Liver (tissue), 9 donors: ENCODE data around the gene RAB5IF. TPM values are rescaled to one million over a fixed set of nuclear protein-coding genes. Genes with fewer than 3 reads are reported as not detected.
A peak's percentile ranks its signal among the peaks of the same experiment; 100 is the strongest.

ENCODE experiments used
- DNase-seq: peaks from one replicate; pipeline ENCODE4 v3.0.0-alpha.2; 2017; ENCODE audit warnings: low spot score
- H3K27ac ChIP-seq, 2 donors: one replicate each; pipeline ENCODE4 v1.7.0; 2013; ENCODE audit warnings: inconsistent platforms in 2 of 2, low read length in 2 of 2, control low read depth in 1 of 2, low read depth in 1 of 2, mild to moderate bottlenecking in 1 of 2
- H3K27me3 ChIP-seq, 4 donors: one replicate each; pipeline versions ENCODE4 v1.6.1 to v1.7.0; 2013; ENCODE audit warnings: low read length in 3 of 4, inconsistent platforms in 1 of 4, mild to moderate bottlenecking in 1 of 4, moderate library complexity in 1 of 4; ENCODE audit not compliant: control insufficient read depth in 4 of 4, insufficient read depth in 4 of 4
- H3K36me3 ChIP-seq, 4 donors: one replicate each; pipeline versions ENCODE4 v1.6.1 to v1.7.0; 2013; ENCODE audit warnings: low read length in 3 of 4, mild to moderate bottlenecking in 3 of 4, low read depth in 1 of 4, moderate library complexity in 1 of 4; ENCODE audit not compliant: control insufficient read depth in 4 of 4, insufficient read depth in 3 of 4
- H3K4me1 ChIP-seq, 4 donors: one replicate each; pipeline versions ENCODE4 v1.6.1 to v1.7.0; 2013; ENCODE audit warnings: low read length in 3 of 4, mild to moderate bottlenecking in 3 of 4, moderate library complexity in 1 of 4; ENCODE audit not compliant: control insufficient read depth in 4 of 4, insufficient read depth in 4 of 4
- H3K4me3 ChIP-seq, 3 donors: one replicate each; pipeline versions ENCODE4 v1.6.1 to v1.7.0; 2013; ENCODE audit warnings: low read length in 3 of 3, control low read depth in 1 of 3, low read depth in 1 of 3, mild to moderate bottlenecking in 1 of 3
- H3K9ac ChIP-seq, 2 donors: one replicate each; pipeline ENCODE4 v1.7.0; 2013; ENCODE audit warnings: low read length in 2 of 2, mild to moderate bottlenecking in 2 of 2, moderate library complexity in 2 of 2, control low read depth in 1 of 2, low read depth in 1 of 2
- H3K9me3 ChIP-seq, 4 donors: one replicate each; pipeline versions ENCODE4 v1.6.1 to v1.7.0; 2013; ENCODE audit warnings: low read length in 3 of 4; ENCODE audit not compliant: control insufficient read depth in 4 of 4
- EGR1 ChIP-seq, 2 donors: IDR thresholded peaks; 2 replicates each; pipeline ENCODE4 v1.6.1; 2016 to 2018; ENCODE audit warnings: antibody characterized with exemption in 2 of 2, low read depth in 2 of 2
- FOXA1 ChIP-seq: IDR thresholded peaks from 2 replicates; pipeline ENCODE4 v1.6.1; 2016; ENCODE audit warnings: antibody characterized with exemption
- FOXA2 ChIP-seq: IDR thresholded peaks from 2 replicates; pipeline ENCODE4 v1.6.1; 2016; ENCODE audit warnings: antibody characterized with exemption
- GABPA ChIP-seq, 2 donors: IDR thresholded peaks in 1 of 2; conservative IDR thresholded peaks in 1 of 2; 2 replicates each; pipeline ENCODE4 v1.6.1; 2016; ENCODE audit warnings: antibody characterized with exemption in 2 of 2, mild to moderate bottlenecking in 1 of 2, moderate library complexity in 1 of 2
- HNF4A ChIP-seq, 2 donors: conservative IDR thresholded peaks; 2 replicates each; pipeline ENCODE4 v1.6.1; 2016; ENCODE audit warnings: antibody characterized with exemption in 2 of 2, mild to moderate bottlenecking in 2 of 2
- HNF4G ChIP-seq: IDR thresholded peaks from 2 replicates; pipeline ENCODE4 v1.6.1; 2016; ENCODE audit warnings: antibody characterized with exemption
- JUND ChIP-seq, 2 donors: IDR thresholded peaks; 2 replicates each; pipeline ENCODE4 v1.6.1; 2016; ENCODE audit warnings: antibody characterized with exemption in 2 of 2
- MAX ChIP-seq: IDR thresholded peaks from 2 replicates; pipeline ENCODE4 v1.6.1; 2016; ENCODE audit warnings: antibody characterized with exemption
- NR2F2 ChIP-seq: IDR thresholded peaks from 2 replicates; pipeline ENCODE4 v1.6.1; 2016; ENCODE audit warnings: antibody characterized with exemption
- RAD21 ChIP-seq, 2 donors: IDR thresholded peaks; 2 replicates each; pipeline ENCODE4 v1.6.1; 2016; ENCODE audit warnings: antibody characterized with exemption in 2 of 2, mild to moderate bottlenecking in 2 of 2
- RXRA ChIP-seq, 2 donors: IDR thresholded peaks; 2 replicates each; pipeline ENCODE4 v1.6.1; 2017 to 2018; ENCODE audit warnings: antibody characterized with exemption in 2 of 2, mild to moderate bottlenecking in 1 of 2
- SP1 ChIP-seq: IDR thresholded peaks from 2 replicates; pipeline ENCODE4 v1.6.1; 2018; ENCODE audit warnings: antibody characterized with exemption, mild to moderate bottlenecking
- TAF1 ChIP-seq: conservative IDR thresholded peaks from 2 replicates; pipeline ENCODE4 v1.6.1; 2016; ENCODE audit warnings: antibody characterized with exemption, mild to moderate bottlenecking
- YY1 ChIP-seq: IDR thresholded peaks from 2 replicates; pipeline ENCODE4 v1.6.1; 2016; ENCODE audit warnings: antibody characterized with exemption, mild to moderate bottlenecking
- WGBS: extraction: QIAGEN DNeasy Blood & Tissue Kit; methylation state at CpG from one replicate; pipeline ENCODE4 v1.1.7; 2013; 5-methylcytosine and 5-hydroxymethylcytosine counted together
- polyA plus RNA-seq, 2 donors: library from polyadenylated mRNA; stranded (reverse) in 1 of 2; unstranded in 1 of 2; fragments of 200-250 nt in 1 of 2; fragments of >200 nt in 1 of 2; fragmentation: Nextera tagmentation in 1 of 2; extraction: Ambion mirVana in 1 of 2; gene quantifications; one replicate each; pipeline versions ENCODE4 v1.2.1 to v1.2.3, GENCODE V29; 2013 to 2015
- total RNA-seq, 2 donors: library from RNA; depleted of rRNA; stranded (reverse); fragments of >200 nt; gene quantifications; one replicate each; pipeline ENCODE4 v1.2.3, GENCODE V29; 2014
- TF ChIP-seq, protein P1 (sequence below): fragments of 150-350 bp; IDR thresholded peaks from 2 replicates; pipeline ENCODE4 v1.5.1; 2017; ENCODE audit warnings: improper control_type of control experiment, low read depth, low read length; ENCODE audit not compliant: missing input control
- TF ChIP-seq, protein P2 (sequence below): IDR thresholded peaks from 2 replicates; pipeline ENCODE4 v1.6.1; 2016; ENCODE audit warnings: antibody characterized with exemption
- TF ChIP-seq, protein P3 (sequence below): IDR thresholded peaks from 2 replicates; pipeline ENCODE4 v1.6.1; 2016; ENCODE audit warnings: antibody characterized with exemption, mild to moderate bottlenecking
- TF ChIP-seq, protein P4 (sequence below): IDR thresholded peaks from 2 replicates; pipeline ENCODE4 v1.6.1; 2016; ENCODE audit warnings: antibody characterized with exemption
- donor health status: healthy.
- donor health status: healthy.
- donor health status: healthy.
- donor health status: healthy.
- donor health status: healthy.

RAB5IF gene, protein sequence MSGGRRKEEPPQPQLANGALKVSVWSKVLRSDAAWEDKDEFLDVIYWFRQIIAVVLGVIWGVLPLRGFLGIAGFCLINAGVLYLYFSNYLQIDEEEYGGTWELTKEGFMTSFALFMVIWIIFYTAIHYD
- 10 to 100 TPM; 58.9 to 83.5 TPM for total RNA-seq
- polyA plus RNA-seq = 100 to 1,000 TPM; 167 to 170 TPM

DNA sequence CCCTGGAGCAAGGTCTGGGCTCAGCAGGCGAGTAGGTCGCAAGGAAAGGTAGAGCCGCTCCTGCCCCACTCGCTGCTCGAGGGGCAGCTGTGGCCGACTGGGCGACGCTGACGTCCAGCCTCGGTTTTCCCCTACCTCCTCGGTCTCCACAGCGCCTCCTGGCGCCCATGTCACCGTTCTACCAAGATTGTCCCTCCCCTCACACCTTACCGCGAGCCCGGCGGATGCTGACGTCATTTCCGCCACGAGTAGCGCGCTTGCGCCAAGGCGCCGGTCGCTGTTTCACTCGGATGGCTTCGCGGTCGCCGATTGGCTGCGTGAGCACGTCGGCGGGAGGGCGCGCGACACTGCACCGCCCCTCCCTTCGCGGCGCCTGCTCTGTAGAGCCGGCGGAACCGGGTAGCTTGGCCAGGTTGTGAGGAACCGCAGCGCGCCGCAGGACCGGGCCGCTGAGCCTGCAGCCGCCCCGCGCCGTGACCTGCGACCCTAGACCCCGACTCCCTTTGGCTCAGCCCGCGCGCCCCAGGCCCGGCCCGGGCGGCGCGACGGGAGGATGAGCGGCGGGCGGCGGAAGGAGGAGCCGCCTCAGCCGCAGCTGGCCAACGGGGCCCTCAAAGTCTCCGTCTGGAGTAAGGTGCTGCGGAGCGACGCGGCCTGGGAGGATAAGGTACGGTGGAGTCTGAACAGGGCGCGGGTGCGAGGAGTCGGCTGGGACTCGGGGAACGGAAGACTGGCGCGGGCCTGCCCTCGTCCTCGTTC lies at the start of gene RAB5IF:
TSS of gene RAB5IF (plus strand) at position 381 of the 759 bp plus-strand sequence. CDS start at position 554, 173 bp downstream.
- H3K27me3 ChIP-seq = no peaks in the 10 kb centered on the region
- H3K9me3 ChIP-seq = no peaks in the 10 kb centered on the region
- peak; percentile 99 for DNase-seq
- under 1% methylated on average over 90 of the region's 90 CpGs for WGBS
- H3K36me3 ChIP-seq = peaks cover 5 to 18% (median 10%) of the 10 kb centered on the region in 4 donors
- H3K9ac ChIP-seq = peak within 1 kb of the TSS; percentile 75 to 86
- H3K4me3 ChIP-seq = peak within 1 kb of the TSS; percentile 96 to 100 (median 97)
- H3K4me1 ChIP-seq = peaks cover 0 to 24% (median 17%) of the 10 kb centered on the region in 4 donors
- TF ChIP-seq HNF4G = no peak
- TF ChIP-seq TAF1 = peak; percentile 94
- peak; percentile 83 for TF ChIP-seq SP1
- TF ChIP-seq, protein P1, sequence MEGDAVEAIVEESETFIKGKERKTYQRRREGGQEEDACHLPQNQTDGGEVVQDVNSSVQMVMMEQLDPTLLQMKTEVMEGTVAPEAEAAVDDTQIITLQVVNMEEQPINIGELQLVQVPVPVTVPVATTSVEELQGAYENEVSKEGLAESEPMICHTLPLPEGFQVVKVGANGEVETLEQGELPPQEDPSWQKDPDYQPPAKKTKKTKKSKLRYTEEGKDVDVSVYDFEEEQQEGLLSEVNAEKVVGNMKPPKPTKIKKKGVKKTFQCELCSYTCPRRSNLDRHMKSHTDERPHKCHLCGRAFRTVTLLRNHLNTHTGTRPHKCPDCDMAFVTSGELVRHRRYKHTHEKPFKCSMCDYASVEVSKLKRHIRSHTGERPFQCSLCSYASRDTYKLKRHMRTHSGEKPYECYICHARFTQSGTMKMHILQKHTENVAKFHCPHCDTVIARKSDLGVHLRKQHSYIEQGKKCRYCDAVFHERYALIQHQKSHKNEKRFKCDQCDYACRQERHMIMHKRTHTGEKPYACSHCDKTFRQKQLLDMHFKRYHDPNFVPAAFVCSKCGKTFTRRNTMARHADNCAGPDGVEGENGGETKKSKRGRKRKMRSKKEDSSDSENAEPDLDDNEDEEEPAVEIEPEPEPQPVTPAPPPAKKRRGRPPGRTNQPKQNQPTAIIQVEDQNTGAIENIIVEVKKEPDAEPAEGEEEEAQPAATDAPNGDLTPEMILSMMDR = peak; percentile 95
- TF ChIP-seq RXRA (IDR thresholded peaks at IDR 0.05) = peak in 1 of 2 donors; percentile 38
- peak; percentile 10 to 32 for TF ChIP-seq HNF4A (conservative IDR thresholded peaks at IDR 0.05)
- TF ChIP-seq, protein P2, sequence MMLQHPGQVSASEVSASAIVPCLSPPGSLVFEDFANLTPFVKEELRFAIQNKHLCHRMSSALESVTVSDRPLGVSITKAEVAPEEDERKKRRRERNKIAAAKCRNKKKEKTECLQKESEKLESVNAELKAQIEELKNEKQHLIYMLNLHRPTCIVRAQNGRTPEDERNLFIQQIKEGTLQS = no peak
- TF ChIP-seq MAX = peak; percentile 68
- TF ChIP-seq FOXA1 = peak; percentile 50
- peak; percentile 84 to 97 for TF ChIP-seq GABPA (IDR thresholded peaks at IDR 0.05 in 1 of 2, conservative IDR thresholded peaks at IDR 0.05 in 1 of 2)
- peak; percentile 90 for TF ChIP-seq YY1
- TF ChIP-seq JUND (IDR thresholded peaks at IDR 0.05) = peak in 1 of 2 donors; percentile 71
- no peak for TF ChIP-seq NR2F2
- peak; percentile 79 to 86 for TF ChIP-seq RAD21 (IDR thresholded peaks at IDR 0.05)
- TF ChIP-seq EGR1 (IDR thresholded peaks at IDR 0.05; ENCODE audit: low read depth in 2 of 2) = peak in 1 of 2 donors; percentile 60
- peak; percentile 27 for TF ChIP-seq FOXA2
- TF ChIP-seq, protein P3, sequence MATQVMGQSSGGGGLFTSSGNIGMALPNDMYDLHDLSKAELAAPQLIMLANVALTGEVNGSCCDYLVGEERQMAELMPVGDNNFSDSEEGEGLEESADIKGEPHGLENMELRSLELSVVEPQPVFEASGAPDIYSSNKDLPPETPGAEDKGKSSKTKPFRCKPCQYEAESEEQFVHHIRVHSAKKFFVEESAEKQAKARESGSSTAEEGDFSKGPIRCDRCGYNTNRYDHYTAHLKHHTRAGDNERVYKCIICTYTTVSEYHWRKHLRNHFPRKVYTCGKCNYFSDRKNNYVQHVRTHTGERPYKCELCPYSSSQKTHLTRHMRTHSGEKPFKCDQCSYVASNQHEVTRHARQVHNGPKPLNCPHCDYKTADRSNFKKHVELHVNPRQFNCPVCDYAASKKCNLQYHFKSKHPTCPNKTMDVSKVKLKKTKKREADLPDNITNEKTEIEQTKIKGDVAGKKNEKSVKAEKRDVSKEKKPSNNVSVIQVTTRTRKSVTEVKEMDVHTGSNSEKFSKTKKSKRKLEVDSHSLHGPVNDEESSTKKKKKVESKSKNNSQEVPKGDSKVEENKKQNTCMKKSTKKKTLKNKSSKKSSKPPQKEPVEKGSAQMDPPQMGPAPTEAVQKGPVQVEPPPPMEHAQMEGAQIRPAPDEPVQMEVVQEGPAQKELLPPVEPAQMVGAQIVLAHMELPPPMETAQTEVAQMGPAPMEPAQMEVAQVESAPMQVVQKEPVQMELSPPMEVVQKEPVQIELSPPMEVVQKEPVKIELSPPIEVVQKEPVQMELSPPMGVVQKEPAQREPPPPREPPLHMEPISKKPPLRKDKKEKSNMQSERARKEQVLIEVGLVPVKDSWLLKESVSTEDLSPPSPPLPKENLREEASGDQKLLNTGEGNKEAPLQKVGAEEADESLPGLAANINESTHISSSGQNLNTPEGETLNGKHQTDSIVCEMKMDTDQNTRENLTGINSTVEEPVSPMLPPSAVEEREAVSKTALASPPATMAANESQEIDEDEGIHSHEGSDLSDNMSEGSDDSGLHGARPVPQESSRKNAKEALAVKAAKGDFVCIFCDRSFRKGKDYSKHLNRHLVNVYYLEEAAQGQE = peak; percentile 53
- TF ChIP-seq, protein P4, sequence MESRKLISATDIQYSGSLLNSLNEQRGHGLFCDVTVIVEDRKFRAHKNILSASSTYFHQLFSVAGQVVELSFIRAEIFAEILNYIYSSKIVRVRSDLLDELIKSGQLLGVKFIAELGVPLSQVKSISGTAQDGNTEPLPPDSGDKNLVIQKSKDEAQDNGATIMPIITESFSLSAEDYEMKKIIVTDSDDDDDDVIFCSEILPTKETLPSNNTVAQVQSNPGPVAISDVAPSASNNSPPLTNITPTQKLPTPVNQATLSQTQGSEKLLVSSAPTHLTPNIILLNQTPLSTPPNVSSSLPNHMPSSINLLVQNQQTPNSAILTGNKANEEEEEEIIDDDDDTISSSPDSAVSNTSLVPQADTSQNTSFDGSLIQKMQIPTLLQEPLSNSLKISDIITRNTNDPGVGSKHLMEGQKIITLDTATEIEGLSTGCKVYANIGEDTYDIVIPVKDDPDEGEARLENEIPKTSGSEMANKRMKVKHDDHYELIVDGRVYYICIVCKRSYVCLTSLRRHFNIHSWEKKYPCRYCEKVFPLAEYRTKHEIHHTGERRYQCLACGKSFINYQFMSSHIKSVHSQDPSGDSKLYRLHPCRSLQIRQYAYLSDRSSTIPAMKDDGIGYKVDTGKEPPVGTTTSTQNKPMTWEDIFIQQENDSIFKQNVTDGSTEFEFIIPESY = peak; percentile 90
- H3K27ac ChIP-seq = peak within 1 kb of the TSS; percentile 87 to 91
